Activated CD8-positive, alpha-beta T cell treated with anti-CD3 and anti-CD28 coated beads, Interleukin-2, amount 10 ng/mL, durations not matched to agents 7 days and 5 days (primary cell): ENCODE measurements around the gene UBAP2. TPM values are rescaled to one million over a fixed set of nuclear protein-coding genes. Genes with fewer than 3 reads are reported as not detected.

Experiments used
- ATAC-seq: fragments of 150-1000 bp; cut with Tn5 transposase; one replicate; pipeline ENCODE4 v1.10.0; 2021; ENCODE audit warnings: moderate library complexity
- CTCF ChIA-PET: fragments of 350-600 bp; sonication (Branson Sonifier 250); formaldehyde crosslinking; loops from one replicate; lab custom pipeline; 2021; ENCODE audit warnings: antibody characterized with exemption; lab: Charles Lee
- POLR2A ChIA-PET: fragments of 350-600 bp; sonication (Branson Sonifier 250); formaldehyde crosslinking; loops from one replicate; lab custom pipeline; 2021; ENCODE audit warnings: antibody characterized with exemption; lab: Charles Lee
- DNase-seq: peaks from one replicate; pipeline ENCODE4 v3.0.0-alpha.2; 2020
- H3K27ac Mint-ChIP-seq: one replicate; pipeline ENCODE4 v1.8.0; 2021; ENCODE audit warnings: mild to moderate bottlenecking, mixed read lengths
- H3K27me3 Mint-ChIP-seq: one replicate; pipeline ENCODE4 v1.8.0; 2021; ENCODE audit warnings: low read depth, mixed read lengths
- H3K36me3 Mint-ChIP-seq: one replicate; pipeline ENCODE4 v1.8.0; 2021; ENCODE audit warnings: low read depth, mixed read lengths
- H3K4me1 Mint-ChIP-seq: one replicate; pipeline ENCODE4 v1.8.0; 2021; ENCODE audit warnings: low read depth, mixed read lengths
- H3K4me3 Mint-ChIP-seq: one replicate; pipeline ENCODE4 v1.8.0; 2021; ENCODE audit warnings: mild to moderate bottlenecking, mixed read lengths
- H3K9me3 Mint-ChIP-seq: one replicate; pipeline ENCODE4 v1.8.0; 2022; ENCODE audit warnings: mixed read lengths; ENCODE audit not compliant: insufficient read depth
- total RNA-seq, 2 experiments: library from RNA; stranded (reverse); gene quantifications; one replicate each; pipeline ENCODE4 v1.2.3, GENCODE V29; 2021

UBAP2 gene
- total RNA-seq, 2 experiments from 2014 or later: 54.0 to 56.1 TPM

- ChIA-PET POLR2A (interaction anchor here (0.5 kb wide), 1 partner anchor 39 kb away, joined by 4 read pairs; no protein-coding TSS in a partner anchor), CTCF (no interaction called here)
- Mint-ChIP-seq H3K27ac (no peak overlapping the region), H3K9me3 (no peaks in the 10 kb centered on the region), H3K4me3 (no peak overlapping the region), H3K36me3 (no peaks in the 10 kb centered on the region), H3K27me3 (no peaks in the 10 kb centered on the region), H3K4me1 (no peaks in the 10 kb centered on the region)
- DNase-seq (no peak), ATAC-seq (no peak)
These were observed 30.5 kb upstream of the UBAP2 start for GRCh38 chr9:34079181-34079580.

GRCh38 chr9:34072868-34073590, 24.3 kb upstream of the UBAP2 start:
- CTCF ChIA-PET: interaction anchor here (0.7 to 4.2 kb wide), 24 partner anchors 9 to 294 kb away, joined by 3 to 25 read pairs (median 4); partner anchors contain the start of genes UBAP1 and UBAP2
- Mint-ChIP-seq H3K9me3 (no peaks in the 10 kb centered on the region), H3K4me1 (peaks cover 2% of the 10 kb centered on the region), H3K27ac (no peak overlapping the region), H3K36me3 (no peaks in the 10 kb centered on the region), H3K27me3 (no peaks in the 10 kb centered on the region), H3K4me3 (no peak overlapping the region)
- POLR2A ChIA-PET: interaction anchor here (2.3 kb wide), 1 partner anchor 24 kb away, joined by 13 read pairs; the partner anchor contains the start of gene UBAP2
- DNase-seq: no peak
- ATAC-seq: peak; percentile 35

DNA sequence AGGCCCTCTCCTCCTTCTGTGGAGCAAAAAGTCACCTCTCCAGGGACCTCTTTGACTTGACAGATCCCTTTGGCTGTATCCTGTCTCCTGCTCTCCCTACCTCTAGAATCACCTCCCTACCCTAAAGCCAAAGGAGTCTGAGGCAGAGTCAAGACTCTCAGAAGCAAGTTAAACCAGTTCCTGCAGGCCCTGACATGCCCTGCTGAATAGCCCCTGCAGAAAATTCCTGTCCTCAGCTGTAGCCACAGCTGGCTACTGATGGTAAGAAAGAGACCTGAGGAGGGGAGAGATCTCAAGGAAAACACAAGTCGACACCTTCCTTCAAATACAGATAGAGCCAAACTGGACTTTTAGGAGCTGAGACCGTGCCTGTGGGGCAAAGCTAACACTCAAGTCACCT, 23.7 kb upstream of the UBAP2 start:
- H3K36me3 Mint-ChIP-seq: no peaks in the 10 kb centered on the region
- ATAC-seq: no peak
- H3K9me3 Mint-ChIP-seq: no peaks in the 10 kb centered on the region
- H3K4me3 Mint-ChIP-seq: no peak overlapping the region
- no peak overlapping the region for H3K27ac Mint-ChIP-seq
- H3K4me1 Mint-ChIP-seq: peaks cover 2% of the 10 kb centered on the region
- ChIA-PET CTCF (interaction anchor here (0.8 to 4.2 kb wide), 10 partner anchors 8 to 180 kb away, joined by 3 to 25 read pairs (median 8); no protein-coding TSS in a partner anchor), POLR2A (interaction anchor here (2.3 kb wide), 1 partner anchor 24 kb away, joined by 13 read pairs; the partner anchor contains the start of gene UBAP2)
- no peaks in the 10 kb centered on the region for H3K27me3 Mint-ChIP-seq
- no peak for DNase-seq

DNA sequence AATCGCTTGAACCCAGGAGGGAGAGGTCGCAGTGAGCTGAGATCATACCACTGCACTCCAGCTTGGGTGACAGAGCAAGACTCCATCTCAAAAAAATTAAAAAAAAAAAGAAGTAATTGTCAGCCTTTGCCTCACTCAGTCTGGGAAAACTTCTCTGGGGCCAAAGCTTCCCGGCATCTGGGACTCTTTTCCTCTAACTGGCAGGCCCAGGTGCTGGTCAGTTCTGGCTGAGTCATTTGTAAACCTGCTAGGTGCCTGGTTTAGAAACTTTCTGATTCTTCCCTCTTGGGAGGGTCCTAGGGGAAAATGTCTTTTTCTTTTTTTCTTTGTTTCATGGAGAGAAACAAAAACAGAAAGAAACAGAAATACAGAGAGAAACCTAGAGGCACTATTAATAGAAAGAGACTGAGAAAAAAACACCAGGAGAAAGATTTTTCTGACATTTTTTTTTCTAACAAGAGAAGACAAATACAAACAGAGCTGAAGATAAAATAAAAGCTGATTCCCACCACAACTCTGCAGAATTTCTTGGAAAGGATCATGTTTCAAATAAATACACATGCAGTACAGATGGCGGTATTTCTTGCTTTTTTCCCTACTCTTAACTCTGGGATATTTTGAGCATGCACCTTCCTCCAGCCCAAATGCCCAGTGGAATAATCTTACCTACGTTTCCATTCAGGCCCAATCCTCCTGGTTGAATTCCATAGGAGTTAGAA, 22.1 kb upstream of the UBAP2 start:
- Mint-ChIP-seq H3K27ac (no peak overlapping the region), H3K9me3 (no peaks in the 10 kb centered on the region), H3K4me1 (peaks cover 2% of the 10 kb centered on the region), H3K27me3 (no peaks in the 10 kb centered on the region), H3K4me3 (no peak overlapping the region), H3K36me3 (no peaks in the 10 kb centered on the region)
- ChIA-PET CTCF (interaction anchor here (1.1 to 4.2 kb wide), 2 partner anchors 13 to 23 kb away, joined by 3 to 21 read pairs; no protein-coding TSS in a partner anchor), POLR2A (no interaction called here)
- DNase-seq (no peak), ATAC-seq (no peak)

DNA sequence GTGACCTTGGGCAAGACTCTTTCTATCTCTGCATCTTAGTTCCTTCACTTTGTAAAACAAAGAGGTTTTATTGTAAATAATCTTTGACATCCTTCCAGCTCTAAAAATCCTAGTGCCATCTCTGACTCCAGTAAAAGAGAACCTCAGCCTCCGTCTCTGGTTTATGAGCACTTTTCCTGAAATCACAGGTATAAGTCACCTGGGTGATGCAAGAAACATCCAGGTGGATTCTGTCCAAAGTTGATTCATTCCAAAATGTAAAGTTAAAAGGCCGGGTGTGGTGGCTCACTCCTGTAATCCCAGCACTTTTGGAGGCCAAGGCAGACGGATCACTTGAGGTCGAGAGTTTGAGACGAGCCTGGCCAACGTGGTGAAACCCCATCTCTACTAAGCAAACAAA, 21.1 kb upstream of the UBAP2 start:
- ChIA-PET POLR2A (no interaction called here), CTCF (interaction anchor here (1.1 kb wide), 1 partner anchor 22 kb away, joined by 3 read pairs; no protein-coding TSS in a partner anchor)
- DNase-seq: no peak
- H3K4me3 Mint-ChIP-seq: no peak overlapping the region
- H3K36me3 Mint-ChIP-seq: no peaks in the 10 kb centered on the region
- H3K27me3 Mint-ChIP-seq: no peaks in the 10 kb centered on the region
- ATAC-seq: no peak
- no peaks in the 10 kb centered on the region for H3K9me3 Mint-ChIP-seq
- no peak overlapping the region for H3K27ac Mint-ChIP-seq
- peaks cover 2% of the 10 kb centered on the region for H3K4me1 Mint-ChIP-seq

DNA sequence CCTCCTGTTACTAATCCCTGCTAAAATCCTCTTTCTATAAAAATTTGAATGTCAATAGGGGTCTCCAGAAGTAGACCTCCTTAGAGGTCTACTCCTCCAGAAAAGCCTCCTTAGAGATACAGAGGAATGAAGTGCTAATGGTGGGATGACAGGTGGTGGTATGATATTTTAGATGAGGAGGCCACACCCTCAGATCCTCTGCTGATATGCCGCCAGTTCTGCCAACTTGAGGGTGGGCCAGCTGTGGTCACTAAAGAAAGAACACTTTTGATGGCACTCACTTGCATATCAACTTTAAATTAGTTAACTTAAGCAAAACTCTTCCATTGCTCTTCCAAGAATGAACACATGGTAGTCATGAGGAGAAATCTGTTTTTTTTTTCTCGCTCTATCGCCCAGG, 16.9 kb upstream of the UBAP2 start:
- CTCF ChIA-PET: interaction anchor here (0.6 to 1.1 kb wide), 3 partner anchors 9 to 93 kb away, joined by 3 to 4 read pairs (median 3); no protein-coding TSS in a partner anchor
- Mint-ChIP-seq H3K9me3 (no peaks in the 10 kb centered on the region), H3K36me3 (no peaks in the 10 kb centered on the region), H3K27ac (no peak overlapping the region), H3K4me3 (no peak overlapping the region), H3K4me1 (peaks cover 2% of the 10 kb centered on the region), H3K27me3 (no peaks in the 10 kb centered on the region)
- no peak for ATAC-seq
- POLR2A ChIA-PET: no interaction called here
- no peak for DNase-seq

DNA sequence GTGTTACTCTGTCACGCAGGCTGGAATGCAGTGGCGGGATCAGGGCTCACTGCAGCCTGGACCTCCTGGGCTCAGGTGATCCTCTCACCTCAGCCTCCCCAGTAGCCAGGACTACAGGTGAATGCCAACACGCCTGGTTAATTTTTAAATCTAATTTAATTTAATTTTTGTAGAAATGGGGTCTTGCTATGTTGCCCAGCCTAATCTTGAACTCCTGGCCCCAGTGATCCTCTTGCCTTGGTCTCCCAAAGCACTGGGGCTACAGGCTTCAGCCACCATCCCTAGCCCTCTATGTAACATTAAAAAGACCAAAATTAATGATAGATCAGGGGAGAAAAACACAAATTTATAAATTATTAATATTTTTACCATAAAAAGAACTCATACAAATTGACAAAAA, 11.3 kb upstream of the UBAP2 start:
- ChIA-PET CTCF (no interaction called here), POLR2A (interaction anchor here (0.6 kb wide), 1 partner anchor 230 kb away, joined by 3 read pairs; no protein-coding TSS in a partner anchor)
- H3K27me3 Mint-ChIP-seq: peaks cover 5% of the 10 kb centered on the region
- H3K9me3 Mint-ChIP-seq: no peaks in the 10 kb centered on the region
- H3K36me3 Mint-ChIP-seq: no peaks in the 10 kb centered on the region
- DNase-seq: no peak
- H3K27ac Mint-ChIP-seq: no peak overlapping the region
- no peaks in the 10 kb centered on the region for H3K4me1 Mint-ChIP-seq
- no peak overlapping the region for H3K4me3 Mint-ChIP-seq
- ATAC-seq: no peak

DNA sequence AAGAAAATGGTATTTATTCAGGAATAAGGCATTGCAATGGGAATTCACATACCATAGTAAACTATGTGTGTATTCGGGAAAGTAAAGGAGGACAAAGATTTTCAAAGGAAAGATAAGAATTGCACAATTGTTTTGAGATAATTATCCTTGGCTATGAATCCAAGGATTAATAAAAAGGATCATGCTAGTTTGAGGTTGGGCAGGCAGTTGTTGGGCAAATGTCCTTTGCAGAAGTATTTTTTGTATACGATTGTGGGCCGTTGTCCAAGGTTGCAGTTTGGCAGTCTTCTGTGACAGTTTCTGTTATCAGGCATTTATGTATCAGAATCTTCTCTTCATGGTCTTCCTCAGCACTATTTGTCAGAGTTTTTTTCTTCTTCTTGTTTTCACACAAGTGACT, 10.6 kb upstream of the UBAP2 start:
- peaks cover 5% of the 10 kb centered on the region for H3K27me3 Mint-ChIP-seq
- POLR2A ChIA-PET: no interaction called here
- H3K4me3 Mint-ChIP-seq: no peak overlapping the region
- DNase-seq: no peak
- H3K27ac Mint-ChIP-seq: no peak overlapping the region
- H3K36me3 Mint-ChIP-seq: no peaks in the 10 kb centered on the region
- no peaks in the 10 kb centered on the region for H3K4me1 Mint-ChIP-seq
- CTCF ChIA-PET: no interaction called here
- ATAC-seq: no peak
- no peaks in the 10 kb centered on the region for H3K9me3 Mint-ChIP-seq

GRCh38 chr9:34049630-34050384, 1.1 kb upstream of the UBAP2 start:
- H3K36me3 Mint-ChIP-seq: peaks cover 7% of the 10 kb centered on the region
- no peaks in the 10 kb centered on the region for H3K9me3 Mint-ChIP-seq
- peak overlapping the region; percentile 99 for H3K27ac Mint-ChIP-seq
- CTCF ChIA-PET: interaction anchor here (0.7 to 1.7 kb wide), 4 partner anchors 16 to 128 kb away, joined by 3 to 7 read pairs (median 4); no protein-coding TSS in a partner anchor
- ATAC-seq: no peak
- peaks cover 49% of the 10 kb centered on the region for H3K4me1 Mint-ChIP-seq
- POLR2A ChIA-PET: interaction anchor here (1.7 kb wide), 3 partner anchors 24 to 232 kb away, joined by 7 to 13 read pairs (median 10); partner anchors contain the start of gene UBAP1
- H3K27me3 Mint-ChIP-seq: no peaks in the 10 kb centered on the region
- H3K4me3 Mint-ChIP-seq: peak overlapping the region; percentile 95
- DNase-seq: no peak

- DNase-seq (peak; percentile 69), ATAC-seq (peak; percentile 35)
- CTCF ChIA-PET: interaction anchor here (0.5 to 1.7 kb wide), 7 partner anchors 22 to 1049 kb away, joined by 3 to 6 read pairs (median 3); no protein-coding TSS in a partner anchor
- POLR2A ChIA-PET: interaction anchor here (0.6 to 1.9 kb wide), 9 partner anchors 19 to 595 kb away, joined by 3 to 13 read pairs (median 4); partner anchors contain the start of gene UBAP1
- Mint-ChIP-seq H3K36me3 (peaks cover 7% of the 10 kb centered on the region), H3K4me1 (peaks cover 45% of the 10 kb centered on the region), H3K9me3 (no peaks in the 10 kb centered on the region), H3K27me3 (no peaks in the 10 kb centered on the region), H3K27ac (peak overlapping the region; percentile 99), H3K4me3 (peak overlapping the region; percentile 95)
These were observed 592 bp downstream of the UBAP2 start for GRCh38 chr9:34047864-34048726.
